GM21423 (cell line): ENCODE measurements around the gene PPP1R9B.

Experiments used
- ATAC-seq: cut with Tn5 transposase; IDR thresholded peaks from one replicate; pipeline ENCODE4 v1.9.1; 2021; ENCODE audit warnings: mild to moderate bottlenecking, moderate library complexity; ENCODE audit not compliant: unreplicated experiment

Gene PPP1R9B

DNA sequence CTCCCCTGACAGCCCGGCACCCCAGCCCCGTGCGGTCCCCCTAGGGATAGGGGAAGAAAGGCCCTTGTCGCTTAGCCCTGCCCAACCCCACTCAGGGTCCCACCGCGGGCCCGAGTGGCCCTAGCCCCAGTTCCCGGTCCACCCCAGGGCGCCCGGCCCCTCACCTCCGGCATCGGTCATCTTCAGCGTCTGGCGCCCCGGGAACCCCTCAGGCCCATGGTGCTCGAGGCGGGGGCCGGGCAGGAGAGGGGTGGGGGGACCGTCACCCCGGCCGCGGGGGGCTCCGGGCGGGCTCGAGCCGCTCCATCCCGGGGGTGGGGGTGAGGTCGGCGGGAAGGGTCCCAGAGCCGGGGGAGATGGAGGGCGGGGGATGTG lies 21.1 kb downstream of the PPP1R9B start:
- ATAC-seq = no peak

DNA sequence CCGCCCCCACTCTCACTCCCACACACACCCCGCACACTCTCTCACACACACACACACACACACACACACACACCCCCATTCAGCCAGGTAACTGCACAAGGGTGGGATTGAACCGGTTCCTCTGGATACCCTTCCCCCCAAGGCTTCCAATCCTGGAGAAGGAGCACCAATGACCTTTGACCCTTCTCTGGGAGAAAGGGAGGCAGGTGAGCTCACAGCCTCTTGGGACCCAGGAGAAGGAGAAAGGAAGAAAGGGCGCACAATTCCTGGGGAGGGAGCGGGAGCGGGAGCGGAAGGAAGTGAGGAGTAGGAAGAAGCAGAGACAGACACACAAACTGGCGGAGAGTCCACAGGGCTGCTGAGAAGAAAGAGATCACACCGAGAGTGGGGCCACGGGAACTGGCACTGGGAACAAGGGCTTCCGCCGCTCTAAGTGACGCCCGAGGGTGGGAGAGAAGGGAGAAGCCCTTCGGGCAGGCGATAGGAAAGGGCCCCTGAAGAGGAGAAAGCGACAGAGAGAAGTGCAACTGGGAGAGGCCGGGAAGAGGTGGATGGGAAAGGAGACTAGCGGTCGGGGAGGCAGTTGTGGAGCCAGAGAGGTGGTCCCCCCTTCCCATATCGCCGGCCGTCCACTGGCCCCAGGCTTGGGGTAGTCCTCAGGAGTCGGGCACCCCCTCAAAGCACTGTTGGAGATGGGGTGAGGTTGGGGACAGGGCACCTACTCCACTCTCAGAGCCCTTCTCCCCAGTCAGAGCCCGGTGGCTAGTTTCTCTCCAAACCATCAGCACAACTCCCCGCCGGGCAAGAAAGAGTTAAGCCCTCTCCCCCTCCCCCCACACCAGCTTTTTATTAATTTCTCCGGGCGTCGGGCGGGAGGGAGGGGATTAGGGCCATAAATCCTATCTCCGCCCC lies 21.8 kb downstream of the PPP1R9B start:
- no peak for ATAC-seq

DNA sequence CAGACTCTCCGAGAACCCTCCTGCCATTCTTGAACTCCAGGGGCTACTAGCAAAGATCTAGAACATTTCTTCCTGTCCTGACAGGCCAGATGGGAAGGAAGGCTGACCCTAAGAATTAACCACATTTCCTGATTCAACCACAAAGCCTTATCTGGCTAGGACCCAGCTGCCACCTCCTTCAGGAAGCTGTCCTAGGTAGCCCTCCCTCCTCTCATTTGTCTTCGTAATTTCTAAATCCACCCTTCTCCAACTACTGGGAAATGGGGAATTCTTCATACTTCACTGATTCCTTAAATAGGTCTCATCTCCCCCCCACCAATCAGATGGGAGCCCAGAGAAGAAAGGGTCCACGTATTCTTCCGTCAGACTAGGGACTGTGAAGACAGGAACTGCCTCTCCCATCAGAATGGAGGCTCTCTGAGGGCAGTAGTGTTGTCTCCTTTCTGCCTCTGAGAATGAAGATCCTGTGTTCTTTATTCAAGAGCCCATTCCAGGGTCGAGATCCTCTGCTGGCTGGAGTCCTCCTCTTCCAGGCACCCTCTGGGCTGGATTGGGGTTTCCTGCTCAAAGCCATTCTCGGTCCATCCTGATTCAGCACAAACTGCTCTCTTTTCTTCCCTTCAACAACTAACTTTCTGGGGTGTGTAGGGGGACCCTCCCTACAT lies 22.6 kb downstream of the PPP1R9B start:
- ATAC-seq = no peak

DNA sequence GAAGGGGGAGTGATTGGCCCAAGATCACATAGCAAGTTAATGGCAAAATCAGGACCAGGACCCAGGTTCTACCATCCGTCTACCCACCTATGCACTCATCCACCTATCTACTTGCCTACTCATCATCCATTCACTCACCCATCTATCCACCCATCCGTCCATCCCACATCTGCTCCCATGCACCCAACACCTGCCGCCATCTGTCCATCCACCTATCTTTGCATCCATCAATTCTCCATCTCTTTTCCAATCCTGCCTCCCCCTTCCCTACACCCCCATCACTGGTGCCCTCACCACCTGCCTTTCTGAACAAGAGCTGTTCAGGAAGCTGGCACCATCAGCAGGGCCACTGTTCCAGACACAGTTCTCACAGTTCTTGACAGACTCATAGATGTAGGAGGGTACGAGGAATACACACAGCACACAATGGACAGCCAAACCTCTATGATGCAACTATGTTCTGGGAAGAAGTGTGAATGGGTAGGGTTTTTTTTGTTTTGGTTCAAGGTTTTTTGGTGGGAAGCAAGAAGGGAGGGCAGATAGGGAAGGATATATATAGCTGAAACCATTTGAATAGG lies 25.0 kb downstream of the PPP1R9B start:
- ATAC-seq = no peak

DNA sequence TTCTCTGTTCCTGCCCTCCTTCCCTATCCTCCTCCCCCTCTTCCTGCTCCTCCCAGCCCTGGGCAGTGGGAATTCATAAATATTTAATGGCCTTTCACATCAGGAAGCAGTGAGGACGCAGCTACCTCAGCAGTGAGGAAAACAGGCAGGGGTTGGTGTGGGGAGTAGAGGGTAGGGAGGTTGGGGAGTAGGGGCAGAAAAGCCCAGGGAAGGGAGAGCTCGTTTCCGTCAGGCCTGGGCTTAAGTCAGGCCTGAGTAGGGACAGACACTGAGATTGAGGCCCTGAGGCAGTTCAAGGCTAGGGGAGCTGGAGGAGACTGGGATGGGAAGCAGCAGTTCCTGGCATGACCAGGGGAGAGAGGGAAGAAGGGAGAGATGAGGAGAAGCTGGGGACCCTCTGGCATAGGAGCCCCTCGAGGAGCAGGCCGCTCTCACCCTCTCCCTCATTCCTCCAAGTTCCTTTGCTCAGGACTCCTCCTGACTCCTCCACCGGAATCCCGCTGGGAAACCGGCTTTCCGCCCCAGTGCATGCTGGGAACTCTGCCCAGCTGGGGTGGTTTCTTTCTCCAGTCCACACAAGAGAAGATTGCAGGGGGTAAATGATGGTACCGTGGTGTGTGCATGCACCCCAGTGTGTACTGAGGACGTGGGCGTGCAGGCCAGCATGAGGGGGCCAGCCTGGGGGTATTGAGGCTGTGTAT lies 26.7 kb downstream of the PPP1R9B start:
- ATAC-seq = no peak

DNA sequence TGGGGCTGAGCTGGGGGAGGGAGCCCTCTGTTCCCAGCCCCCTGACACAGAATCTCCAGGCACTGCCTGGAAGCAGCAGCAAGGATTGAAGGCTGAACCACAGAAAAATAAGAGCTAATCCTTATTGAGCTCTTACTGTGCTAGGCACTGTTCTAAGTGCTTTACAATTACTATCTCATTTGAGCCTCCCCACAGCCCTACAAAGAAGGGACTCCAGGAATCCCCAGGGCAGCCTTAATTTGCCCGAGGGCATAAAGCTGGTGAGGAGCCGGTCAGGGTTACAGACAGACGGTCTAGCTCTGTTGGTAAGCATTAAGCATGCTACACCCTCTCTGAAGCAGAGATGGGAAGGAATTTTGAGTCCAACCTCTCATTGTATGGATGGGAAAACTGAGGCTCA lies 27.5 kb downstream of the PPP1R9B start:
- no peak for ATAC-seq

DNA sequence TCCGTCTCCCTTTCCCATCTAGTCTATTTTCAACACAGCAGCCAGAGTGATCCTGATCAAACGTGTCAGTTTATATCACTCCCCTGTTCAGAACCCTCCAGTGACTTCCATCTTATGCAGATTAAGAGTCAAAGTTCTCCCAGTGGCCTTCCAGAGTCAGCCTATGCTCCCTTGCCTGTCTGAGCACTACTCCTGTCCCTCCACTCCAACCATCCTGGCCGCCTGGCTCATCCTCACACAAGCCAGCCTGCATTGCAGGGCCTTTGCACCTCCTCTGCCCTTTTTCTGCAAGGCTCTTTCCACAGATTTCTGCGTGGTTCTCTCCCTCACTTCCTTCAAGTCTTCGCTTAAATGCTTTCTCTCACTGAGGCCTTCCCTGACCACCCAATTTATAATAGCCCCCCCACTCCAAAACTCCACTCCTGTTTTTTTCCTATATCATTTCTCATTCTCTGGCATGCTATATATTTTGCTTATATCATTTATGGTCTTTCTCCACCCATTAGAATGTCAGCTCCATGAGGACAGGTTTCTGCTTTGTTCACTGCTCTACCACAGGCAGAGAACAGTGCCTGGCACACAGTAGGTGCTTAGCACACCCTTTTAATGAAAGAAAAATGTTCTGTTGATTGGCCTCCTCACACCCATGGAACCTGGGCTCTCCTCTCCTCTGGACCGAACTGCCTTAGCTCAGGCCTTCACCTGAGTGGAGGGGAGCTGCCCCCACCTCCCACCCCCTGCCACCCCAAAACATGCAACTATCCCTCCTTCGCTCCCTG lies 29.8 kb downstream of the PPP1R9B start:
- ATAC-seq = no peak

DNA sequence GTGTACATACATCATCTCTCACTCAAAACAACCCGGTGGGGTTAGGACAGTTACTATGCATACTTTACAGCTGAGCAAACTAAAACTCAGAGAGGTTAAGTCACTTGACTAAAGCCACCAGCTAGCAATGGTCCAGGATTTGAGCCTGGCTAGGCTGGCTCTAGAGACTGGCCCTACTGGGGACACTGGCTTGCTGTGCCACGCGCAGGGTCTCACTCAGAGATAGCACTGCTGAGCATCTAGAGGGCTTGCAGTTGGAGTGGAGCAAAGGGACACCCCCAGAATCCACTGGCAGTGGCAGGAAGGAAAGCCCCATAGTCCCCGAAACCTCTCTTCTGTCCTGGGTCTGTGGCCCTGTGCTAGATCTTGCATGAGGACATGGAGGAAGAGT lies 31.7 kb downstream of the PPP1R9B start:
- ATAC-seq = no peak

DNA sequence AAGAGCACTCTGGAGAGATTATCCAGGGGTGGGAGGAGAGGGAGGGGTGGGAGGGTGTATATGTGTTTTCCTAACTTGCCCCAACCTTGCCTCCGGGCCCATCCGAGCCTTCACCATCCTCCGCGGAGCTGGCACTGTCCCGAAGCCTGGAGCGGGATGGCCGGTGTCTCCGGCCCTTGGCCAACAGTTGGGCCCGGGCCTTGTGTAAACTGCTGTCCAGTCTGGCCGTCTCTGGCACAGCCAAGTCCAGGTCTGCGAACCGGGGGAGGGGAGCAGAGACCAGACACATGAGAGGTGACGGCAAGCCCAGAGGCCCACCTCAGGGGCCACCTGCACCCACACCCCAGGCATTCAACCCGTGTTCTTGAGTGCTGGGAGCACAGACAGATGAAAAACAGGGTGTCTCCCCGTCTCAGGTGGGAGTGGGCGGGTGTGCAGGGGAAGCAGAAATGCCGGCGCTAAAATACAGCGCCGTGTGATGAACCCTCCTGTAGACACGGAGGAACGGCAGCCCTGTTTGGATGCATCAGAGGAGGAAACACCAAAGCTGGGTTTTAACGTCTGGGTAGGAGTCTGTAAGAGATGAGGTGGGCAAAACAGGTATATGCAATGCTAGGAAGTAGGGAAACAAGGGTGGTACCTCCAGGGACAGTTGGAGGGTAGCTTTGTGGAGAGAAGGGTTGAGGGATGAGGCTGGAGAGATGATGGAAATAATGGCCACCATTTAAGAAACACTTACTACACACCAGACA lies 32.2 kb downstream of the PPP1R9B start:
- ATAC-seq = no peak

DNA sequence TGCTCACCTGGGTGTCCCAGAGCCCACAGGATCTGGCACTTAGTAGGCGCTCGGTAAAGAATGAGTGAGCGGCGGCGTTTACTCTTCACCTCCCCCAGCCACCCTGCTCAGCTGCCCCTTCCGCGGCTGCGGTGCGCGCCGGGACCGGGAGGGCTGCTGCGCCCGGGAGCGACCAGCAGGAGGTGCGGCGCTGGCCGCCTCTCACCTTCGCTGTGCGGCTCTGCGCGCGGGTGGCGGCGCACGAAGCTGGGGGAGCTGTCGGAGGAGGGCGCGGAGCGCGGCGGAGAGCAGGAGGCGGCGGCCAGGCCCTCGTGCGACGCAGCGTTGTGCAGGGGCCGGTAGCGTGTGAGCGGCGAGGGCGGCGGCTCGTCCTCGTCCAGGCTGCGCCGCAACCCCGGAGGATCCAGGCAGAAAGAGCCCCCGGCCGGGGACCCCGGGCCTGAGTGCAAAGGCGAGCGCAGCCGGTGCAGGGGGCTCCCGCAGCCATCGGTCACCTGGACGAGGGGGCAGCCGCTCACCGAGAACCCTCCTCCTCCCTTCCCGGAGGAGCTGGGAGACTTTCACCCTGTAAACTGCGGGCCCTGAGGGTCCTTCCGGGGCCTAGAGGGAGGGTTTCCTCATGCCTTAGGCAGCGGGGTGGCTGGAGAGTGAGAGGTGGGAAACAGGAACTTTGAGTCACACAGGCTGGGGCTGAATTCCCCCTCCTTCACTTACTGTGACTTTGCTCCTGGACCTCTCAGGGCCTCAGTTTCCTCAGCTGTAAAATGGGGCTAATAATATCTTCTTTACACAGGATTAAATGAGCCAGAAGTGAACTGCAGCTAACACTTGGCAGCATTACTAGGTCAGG lies 33.0 kb downstream of the PPP1R9B start:
- ATAC-seq = no peak

DNA sequence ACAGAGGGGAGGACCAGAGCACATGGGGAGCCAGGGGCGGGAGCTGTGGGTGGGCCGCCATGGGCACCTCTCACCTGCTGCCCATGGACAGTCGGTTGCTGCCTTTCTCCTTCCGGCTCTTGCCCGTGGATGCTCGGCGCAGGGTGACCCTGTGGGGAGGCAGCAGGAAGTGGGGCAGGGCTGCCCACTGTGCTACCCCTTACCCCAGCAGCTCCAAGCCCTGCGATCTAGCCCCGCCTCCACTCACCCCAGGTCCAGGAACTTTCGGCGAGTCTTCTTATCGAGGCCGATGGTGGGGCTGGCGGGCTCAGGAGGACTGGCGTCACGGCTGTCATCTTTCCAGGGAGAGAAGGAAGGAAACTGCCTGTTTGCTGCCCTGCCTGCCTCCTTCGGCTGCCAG lies 34.7 kb downstream of the PPP1R9B start:
- no peak for ATAC-seq

DNA sequence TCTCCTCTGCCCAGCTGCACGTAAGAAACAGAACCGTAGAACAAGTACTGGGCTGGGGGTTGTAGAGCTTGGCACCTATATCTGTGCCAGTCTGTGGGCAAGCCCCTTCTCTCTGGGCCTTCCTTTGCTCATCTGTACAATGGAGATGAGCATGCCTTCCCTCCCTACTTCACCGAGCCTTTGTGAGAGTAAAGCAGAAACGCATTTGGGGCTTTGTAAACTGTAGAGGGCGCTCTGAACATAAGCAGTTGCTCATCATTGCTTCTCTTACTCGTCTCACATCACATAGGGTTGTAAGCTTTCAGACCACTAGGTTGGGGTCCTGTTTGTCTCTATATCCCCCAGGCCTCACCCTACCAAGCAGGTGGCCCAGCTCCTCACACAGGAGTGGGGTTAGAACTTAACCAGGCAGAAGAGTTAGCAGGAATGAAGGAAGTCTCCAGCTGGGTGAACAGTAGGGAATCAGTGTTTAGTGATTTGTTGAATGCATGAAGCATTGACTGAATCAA lies 35.6 kb downstream of the PPP1R9B start:
- no peak for ATAC-seq

DNA sequence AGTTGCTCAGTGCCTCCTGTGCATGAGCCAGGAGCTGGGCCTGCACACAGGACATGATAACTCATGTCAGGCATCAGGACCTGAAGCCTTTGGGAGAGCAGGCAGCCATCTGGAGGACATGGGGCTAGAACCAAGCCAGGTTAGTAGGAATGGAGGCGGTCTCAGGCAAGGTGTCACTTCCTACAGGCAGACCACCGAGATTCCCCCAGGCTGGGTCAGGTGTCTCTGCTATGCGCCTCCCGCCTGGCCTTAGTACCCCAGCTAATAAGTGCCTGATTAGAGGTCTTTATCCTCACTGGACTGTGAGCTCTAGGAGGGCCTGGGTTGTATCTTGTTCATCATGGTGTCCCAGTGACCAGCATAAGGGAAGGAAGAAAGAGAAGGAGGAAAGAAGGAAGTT lies 36.1 kb downstream of the PPP1R9B start:
- no peak for ATAC-seq

DNA sequence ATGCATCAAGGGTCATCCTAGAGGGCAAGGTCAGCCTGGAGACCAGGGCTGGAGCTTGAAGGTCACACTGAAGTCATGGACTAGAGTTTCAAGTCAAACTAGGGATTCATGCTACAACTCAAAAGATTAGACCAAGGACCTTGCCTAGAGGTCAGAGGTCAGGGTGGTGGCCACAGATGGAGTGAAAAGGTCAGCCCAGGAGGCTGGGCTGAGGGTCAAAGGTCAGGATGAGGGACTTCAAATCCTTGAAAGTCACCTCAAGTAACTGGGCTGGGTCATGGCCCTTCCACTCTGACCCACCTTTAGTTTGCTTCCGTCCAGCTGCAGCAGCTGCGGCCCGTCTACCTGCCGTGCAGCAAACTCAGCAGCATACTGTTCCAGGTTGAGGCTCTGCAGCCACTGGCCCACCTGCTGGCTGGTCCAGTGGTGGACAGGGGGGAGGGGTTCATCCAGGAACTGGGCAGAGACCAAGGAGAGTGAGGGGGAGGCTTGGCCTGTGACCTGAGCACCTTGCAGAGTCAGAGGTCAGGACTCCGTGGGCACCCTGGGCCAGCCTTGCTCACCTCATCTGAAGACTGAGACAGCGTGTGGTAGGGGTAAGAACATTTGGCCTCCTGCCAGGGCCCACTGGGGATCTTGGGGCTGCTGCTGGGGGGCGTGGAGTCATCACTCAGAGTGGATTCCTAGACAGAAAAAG lies 36.7 kb downstream of the PPP1R9B start:
- ATAC-seq = no peak

DNA sequence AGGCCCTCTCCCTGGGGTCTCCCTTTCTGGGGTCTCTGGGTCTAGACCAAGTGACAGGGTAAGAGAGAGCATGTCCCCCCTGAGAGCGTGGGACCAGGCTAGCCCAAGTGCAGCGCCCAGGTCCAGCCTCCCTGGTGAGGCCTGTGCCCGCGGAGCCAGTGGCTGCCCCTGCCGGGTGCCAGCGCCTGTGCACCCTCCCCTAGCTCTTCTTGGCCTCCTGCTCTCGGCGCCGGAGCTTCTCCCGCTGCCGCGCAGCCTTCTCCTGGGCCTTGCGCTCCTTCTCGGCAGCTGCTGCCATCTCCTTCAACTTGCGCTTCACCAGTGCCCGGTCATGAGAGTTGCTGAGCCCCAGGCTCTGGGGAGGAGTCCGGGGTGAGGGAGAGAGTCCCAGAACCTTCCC lies 37.8 kb downstream of the PPP1R9B start:
- ATAC-seq = no peak

DNA sequence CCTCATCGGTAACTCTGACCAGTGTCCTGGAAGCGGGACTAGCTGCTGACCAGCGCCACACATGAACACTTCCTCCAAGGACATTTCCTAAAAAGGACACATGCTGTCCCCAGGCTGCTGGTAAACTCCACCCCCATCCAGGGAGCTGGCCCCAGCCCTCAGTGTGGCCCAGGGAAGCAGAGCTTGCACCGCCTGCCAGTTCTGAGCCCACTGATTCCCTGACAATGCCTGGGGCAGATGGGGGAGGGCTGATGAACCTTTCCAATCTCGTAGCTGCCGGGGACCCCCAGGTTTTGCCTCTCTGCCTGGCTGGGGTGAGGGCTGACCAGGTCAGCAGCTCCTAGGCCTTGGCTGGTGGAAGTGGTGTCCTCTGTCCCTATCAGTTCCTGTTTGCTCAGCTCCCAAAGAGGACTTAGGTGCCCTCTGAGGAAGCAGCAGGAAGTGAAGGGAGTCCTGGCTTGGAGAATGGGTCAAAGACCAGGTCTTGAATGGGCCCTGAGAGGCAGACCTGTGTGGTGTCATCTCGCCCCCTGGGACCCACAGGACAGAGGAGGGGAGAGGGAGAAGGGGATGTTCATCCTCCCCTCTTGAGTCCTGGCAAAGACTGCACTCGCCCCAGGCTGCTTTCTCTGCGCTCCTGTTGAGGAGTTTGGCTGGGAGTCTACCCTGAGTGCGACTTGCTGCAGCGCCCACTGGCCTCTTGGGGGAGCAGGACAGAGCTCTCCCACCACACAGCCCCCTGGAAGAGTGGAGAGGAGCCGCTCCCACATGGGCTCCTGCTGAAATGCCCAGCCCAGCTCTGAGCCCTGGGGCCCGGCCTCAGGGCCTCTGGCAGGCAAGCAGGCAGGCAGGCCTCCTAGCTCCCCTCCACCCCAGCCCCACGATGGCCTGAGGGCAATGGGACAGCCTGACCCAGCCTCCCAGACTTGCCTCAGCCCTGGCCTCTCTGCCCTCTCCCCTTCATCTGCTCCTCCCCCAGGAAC lies 38.5 kb downstream of the PPP1R9B start:
- ATAC-seq = no peak
